HG02885 (cell line): ENCODE measurements around the gene BEGAIN.
"Not testable (repeated sequence)": the region's sequence is repeated elsewhere in the genome, so short reads cannot be mapped to it uniquely, and the experiment has no call there.

ENCODE experiments used
- ATAC-seq: cut with Tn5 transposase; IDR thresholded peaks from one replicate; pipeline ENCODE4 v1.9.1; 2021; ENCODE audit warnings: mild to moderate bottlenecking; ENCODE audit not compliant: unreplicated experiment, poor library complexity

The BEGAIN gene

DNA sequence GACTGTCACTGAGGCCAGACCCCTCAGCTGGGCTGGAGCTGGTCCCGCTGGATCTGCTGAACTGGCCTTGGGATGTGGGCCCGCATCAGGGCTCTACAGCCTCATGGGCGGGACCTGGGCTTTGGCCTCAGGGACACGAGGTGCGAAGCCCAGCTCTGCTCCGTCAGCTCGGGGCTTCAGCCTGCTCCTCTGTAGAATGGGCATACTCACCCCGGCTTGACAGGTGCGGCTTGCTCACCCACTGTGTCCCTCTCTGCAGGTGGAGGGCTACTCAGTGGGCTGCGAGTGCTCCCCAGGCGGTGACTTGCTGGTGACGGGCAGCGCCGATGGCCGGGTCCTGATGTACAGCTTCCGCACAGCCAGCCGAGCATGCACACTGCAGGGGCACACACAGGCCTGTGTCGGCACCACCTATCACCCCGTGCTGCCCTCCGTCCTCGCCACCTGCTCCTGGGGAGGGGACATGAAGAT lies 57.6 kb downstream of the BEGAIN start:
- ATAC-seq = no peak

DNA sequence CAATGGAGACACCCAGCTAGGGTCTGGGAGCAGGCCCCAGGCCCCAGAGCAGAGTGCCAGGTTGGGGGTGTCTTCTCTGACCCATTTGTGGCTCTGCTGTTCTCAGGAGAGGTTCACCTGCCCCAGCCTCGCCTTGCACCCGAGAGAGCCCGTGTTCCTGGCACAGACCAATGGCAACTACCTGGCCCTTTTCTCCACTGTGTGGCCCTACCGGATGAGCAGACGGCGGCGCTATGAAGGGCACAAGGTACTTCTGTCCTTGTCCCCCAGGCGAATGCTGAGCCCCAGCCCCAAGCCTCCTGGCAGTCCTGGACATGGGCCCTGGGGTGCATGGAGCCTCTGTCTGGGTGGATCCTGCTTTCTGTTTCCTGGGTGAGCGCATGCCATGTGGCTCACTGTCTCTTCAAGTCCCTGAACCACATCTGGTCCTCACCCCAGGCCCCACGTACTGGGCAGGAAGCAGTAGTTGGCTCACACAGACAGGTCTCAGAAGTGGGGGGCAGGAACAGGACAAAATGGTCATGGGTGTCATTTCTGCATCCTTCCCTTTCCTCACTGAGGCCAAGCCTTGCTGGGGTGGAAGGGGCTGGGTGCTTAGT lies 58.2 kb downstream of the BEGAIN start:
- ATAC-seq = no peak

DNA sequence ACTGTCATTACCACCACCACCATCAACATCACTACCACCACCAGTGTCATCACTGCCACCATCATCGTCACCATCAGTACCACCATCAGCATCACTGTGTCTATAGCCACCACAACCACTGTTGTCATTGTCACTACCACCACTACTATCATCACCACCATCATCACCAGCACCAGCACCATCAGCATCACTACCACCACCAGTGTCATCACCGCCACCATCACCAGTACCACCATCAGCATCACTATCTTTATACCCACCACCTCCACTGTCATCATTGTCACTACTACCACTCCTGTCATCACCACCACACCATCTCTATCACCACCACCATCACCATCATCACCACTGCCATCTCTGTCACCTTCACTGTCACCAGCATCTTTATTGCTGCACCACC lies 60.6 kb downstream of the BEGAIN start:
- no peak for ATAC-seq

DNA sequence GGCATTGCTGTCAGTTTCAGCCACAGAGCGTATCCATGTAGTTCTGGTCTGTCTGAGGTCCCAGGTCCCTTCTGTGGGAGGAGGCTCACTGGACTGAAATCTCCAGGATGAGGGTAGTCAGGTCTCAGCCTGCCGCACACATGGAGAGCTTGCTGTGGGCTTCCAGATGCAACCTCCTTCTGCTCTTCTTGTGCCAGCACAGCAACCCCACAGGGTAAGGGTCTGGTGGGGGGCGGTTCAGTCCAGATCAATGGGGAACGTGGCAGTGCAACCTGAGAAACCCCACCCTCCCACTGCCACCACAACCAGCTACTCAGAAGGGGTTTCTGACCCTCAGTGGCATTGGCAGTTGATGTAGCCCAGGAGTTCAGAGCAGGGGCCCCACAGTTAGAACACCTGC lies 61.2 kb downstream of the BEGAIN start:
- no peak for ATAC-seq

DNA sequence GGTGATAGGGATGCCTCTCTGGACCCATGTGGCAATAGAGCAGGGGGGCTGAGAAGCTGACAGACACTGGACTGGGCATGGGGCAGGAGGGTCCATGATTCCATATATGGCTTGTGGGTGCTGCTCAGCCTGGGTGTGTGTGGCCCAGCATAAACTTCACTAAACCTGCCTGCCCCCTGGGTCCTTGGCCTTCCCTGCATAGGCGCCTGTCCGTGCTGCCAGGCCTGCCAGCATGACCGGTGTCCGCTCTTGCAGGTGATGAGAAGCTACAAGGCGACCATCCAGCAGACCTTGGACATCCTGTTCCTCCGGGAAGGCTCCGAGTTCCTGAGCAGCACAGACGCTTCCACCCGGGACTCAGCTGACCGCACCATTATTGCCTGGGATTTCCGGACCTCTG lies 61.6 kb downstream of the BEGAIN start:
- no peak for ATAC-seq

DNA sequence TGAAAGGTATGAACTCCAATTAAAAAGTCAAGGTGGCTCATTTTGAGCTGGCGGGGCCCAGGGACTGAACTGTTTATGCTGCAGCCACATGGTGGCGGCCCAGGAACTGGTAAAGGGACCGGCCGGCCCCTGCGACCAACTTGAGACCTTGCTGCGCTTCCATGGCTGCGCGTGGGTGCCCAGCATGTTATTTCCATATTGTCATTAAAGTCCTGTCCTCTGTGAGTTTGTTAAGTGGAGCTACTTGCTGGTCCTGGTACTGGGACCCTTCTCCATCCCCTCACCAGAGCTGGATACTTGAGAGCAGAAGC lies 62.3 kb downstream of the BEGAIN start:
- no peak for ATAC-seq

DNA sequence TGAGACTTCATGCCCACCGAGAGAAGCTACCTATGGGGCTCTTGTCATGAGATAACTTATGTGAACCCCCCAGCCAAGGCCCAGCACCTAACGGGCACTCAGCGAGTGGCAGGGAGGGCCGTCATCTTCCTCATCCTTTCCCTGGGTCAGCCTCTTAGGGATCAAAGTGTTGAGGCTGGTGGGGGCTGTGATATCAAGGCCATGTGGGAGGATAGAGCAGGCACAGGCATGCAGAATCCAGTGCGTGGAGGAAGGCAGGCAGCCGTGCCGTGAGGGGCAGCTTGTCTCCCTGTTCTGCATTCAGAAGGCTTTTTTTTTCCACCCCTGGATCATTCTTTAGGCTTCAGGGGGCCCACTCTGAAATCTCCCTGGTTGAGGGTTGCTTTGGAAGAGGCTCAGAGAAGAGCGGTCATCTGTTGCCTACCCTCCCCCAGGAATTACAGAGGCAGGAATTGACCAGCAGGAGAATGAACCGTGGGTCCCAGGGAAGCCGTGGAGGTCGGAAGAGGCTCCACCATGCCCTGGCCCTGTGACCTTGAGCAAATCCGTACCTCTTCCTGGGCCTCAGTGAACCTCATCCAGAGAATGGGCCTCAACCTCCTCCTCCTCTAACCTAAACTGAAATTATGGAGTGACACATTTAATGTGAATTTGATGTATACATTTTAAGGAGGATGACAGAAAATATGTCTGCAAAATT lies 62.8 kb downstream of the BEGAIN start:
- ATAC-seq = no peak

DNA sequence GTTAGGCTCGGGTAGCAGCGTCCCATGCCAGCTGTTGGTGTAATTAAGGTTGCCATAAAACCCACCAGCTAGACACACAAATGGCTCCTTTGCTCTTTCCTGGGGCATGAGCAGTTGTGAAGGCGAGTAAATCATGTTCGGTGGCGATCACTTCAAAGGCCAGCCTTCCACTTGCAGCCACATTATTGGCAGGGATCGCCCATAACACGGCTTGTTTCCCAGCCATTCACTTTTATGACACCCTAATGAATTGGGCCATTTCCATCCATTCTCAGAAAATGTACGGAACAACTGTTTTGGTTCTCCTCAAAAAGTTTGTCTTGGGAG lies 63.4 kb downstream of the BEGAIN start:
- no peak for ATAC-seq

DNA sequence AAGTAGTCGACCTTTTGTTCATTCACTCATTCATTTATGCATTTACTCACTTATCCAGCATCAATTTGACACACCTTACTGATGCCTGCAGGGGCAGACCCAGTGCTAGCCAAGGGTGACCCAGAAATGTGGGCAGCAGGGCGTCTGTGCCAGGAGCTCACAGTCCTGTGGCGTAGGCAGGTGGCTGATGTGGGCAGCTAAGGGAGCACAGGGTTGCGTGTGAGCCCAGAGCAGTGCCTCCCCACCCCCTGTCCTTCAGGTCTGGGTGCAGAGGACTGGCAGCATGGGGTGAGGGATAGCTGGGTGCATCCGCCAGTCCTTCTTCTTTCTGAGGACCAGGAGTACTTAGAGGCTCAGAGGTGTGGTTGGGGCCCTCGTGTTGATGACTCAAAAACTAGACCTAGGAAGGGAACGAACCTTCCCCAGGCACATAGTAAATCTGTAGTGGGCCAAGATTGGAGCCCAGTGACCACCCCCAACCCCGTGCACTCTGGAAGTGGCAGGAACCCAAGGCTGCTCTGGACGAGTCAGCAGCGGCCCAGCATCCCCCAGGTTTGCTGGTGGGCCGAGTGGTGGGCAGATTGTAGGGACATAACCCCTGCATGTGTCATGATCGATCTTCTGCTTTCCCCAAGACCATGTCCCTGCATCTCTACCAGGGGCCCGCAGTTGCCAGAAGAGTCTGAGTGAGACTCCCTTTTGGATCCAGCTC lies 63.9 kb downstream of the BEGAIN start:
- ATAC-seq = no peak

DNA sequence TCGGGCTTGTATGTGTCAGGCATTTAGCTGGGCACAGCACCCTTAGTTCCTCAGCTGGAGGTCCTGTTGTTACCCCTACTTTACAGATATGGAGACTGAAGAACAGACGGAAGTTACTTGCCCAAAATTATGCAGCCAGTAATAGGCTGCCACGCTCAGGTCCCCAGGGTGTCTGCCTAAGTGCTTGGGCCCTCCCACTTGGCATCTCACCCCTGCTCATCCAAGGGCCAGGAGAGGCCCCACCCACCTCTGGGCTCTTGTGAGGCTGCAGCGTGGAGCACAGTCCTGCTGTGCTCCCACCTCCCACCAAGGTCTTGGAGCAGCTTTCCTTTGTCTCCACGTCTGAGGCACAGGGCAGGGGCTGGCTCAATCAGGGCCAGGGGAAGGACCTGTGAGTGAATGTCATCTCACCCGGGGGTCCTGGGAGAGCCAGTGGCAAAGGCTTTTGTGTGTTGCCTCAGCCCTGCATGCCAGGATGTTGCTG lies 64.6 kb downstream of the BEGAIN start:
- no peak for ATAC-seq

DNA sequence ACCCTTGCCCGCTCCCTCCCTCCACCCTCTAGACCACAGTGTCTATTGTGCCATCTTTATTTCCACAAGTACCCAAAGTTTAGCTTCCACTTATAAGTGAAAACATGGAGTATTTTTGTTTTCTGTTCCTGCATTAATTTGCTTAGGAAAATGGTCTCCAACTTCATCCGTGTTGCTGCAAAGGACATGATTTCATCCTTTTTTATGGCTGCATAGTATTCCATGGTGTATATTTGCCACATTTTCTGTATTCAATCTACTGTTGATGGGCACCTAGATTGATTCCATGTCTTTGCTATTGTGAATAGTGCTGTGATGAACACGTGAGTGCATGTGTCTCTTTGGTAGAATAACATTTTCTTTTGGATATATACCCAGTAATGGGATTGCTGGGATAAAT lies 81.2 kb downstream of the BEGAIN start:
- not testable (repeated sequence) for ATAC-seq

DNA sequence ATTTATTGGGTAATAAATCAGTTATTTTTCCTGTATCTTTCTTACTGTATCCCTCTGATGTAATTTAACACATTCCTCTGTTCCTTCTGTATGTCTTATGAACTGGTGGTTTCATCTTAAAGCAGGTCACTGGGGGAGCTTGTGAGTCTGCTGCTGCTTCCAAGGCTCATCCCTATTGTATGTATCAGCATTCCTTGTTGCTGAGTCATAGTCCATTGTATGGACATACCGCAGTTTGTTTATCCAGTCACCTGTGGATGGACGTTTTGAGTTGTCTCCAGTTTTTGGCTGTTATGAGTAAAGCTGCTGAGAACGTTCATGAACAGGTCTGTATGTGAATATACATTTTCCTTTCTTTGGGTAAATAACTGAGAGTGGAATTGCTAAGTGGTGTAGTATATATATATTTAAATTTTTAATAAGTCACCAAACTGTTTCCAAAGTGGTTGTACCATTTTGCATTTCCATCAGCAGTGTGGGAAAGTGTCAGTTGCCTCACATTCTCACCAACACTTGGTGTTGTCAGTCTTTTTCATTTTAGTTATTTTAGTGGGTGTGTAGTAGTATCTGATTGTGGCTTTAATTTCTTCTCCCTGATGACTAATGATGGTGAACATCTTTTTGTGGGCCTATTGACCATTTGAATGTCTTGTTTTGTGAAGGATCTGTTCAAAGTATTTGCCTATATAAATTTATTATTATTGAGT lies 82.7 kb downstream of the BEGAIN start:
- no peak for ATAC-seq

DNA sequence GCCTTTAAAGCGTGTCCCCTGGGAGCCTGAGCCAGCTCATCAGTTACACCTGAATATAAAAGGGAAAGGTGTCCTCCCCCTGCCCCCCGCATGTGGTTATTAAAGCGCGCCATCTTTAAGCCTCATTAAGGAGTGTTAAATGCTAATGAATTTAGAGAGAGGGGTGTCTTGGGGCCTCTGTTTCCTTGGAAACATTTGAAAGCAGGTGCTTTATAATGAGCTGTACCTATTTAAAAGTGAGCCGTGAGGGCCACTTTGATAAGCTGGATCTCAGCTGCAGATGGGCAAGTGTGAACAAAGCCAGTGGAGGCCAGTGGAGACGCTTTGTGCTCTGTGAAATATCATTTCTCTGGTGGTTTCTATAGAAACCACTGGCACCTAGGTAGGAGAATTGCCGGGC lies 84.0 kb downstream of the BEGAIN start:
- no peak for ATAC-seq

DNA sequence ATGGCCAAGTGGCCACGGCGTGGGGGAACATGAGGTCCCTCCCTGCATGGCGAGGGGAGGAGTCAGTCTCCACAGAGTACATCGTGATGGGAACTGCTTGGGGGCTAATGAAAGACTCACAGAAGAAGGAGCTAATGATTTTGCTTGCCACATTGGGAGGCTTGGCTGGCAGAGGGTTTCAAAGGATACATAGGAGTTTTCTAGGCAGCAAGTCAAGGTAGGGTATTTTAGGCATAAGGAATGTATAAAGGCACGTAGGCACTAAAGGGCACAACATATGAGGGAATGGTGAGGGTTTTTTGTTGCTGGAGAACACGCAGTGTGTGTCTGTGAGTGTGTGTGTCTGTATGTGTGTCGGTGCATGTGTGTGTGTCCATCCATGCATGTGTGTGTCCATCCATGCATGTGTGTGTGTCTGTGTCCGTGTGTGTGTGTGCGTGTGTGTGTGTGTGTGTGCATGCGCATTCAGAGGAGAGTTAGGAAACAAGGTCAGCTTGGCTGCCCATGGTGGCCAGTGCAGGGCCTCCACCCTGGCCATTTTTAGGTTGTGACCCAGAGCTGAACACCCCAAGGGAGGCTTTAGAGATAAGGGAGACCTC lies 84.5 kb downstream of the BEGAIN start:
- no peak for ATAC-seq

DNA sequence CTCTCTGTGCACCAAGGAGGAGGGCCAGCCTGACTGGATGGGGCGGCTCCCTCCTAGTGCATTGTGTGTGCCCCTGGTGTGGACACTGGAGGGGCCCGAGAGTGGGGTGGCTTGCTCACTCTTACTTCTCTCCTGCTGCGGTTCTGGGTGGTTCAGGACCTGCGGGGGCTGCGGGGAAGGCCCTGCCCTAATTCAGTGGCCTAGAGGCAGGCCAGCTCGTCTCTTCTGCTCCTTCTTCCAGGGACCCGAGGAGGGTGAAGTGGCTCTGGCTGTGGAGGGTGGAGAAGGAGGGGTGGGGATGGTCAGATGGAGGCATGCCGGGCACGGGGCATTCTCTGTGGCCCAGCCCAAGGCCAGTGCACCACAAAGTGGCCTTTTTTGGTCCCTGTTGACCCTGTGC lies 87.1 kb downstream of the BEGAIN start:
- no peak for ATAC-seq

DNA sequence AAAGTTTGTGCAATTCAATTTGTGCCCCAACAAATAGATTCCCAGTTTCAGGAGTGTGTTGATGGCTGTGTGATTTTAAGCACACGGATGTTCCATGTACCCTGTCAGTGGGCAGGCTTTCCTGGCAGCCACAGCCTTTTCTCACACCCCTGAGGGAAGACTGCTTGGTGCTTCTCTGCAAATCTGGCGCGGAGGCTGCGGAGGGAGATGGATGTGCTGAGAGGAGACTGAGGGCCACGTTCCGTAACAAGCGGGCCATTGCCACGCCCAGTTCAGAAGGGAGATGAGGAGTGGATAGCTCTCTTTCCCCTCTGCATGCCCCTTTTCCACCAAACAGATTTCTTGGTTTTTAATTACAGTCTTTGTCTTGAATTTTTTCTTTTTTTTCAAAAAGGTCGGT lies 89.1 kb downstream of the BEGAIN start:
- ATAC-seq = no peak

DNA sequence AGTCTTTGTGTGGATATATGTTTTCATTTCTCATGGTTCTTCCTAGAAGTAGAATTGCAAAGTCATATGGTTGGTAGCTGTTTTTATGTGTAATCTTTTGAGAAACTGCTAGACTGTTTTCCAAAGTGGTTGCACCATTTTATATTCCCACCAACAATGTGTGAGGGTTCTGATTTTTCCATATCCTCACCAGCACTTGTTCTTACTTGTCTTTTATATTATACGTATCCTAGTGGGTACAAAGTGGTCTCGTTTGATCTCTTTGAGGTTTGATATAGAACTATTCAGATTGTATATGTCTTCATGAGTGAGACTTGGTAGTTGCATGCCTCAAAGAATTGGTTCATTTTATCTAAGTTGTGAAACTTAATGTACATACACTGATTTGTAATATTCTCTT lies 91.3 kb downstream of the BEGAIN start:
- ATAC-seq = no peak

DNA sequence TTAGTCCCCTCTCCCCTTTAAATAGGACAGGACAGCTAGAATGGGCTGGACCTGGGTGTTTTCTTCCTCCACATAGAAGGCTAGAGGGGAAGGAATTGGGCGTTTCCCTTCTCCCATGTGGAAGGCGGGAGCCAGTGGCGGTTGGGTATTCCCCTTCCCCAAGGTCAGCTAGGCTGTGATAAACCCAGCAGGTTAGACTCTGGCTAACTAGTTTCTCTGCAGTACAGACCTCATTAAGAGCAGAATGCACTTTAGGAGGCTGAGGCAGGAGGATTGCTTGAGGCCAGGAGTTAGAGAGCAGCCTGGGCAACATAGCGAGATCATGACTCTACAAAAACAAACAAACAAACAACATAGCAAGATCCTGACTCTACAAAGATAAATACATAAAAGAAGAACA lies 92.6 kb downstream of the BEGAIN start:
- ATAC-seq = no peak

DNA sequence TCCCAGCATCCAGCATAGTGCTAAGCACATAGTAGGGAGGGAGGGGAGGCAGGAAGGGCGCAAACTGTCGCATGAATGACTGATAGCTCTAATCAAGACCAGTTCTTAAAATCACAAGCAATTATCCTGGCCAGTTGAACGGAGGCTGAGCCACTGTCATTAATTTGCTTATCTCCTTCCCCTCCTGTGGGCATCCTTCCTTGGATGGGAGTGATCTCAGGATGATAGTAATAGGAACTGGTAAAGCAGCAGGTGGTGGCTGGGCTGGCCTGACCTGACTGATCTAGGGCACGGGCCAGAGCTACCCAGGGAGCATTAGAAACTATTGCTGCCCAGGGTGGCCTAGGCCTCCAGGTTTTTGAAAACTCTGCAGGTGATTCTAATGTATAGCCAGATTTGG lies 97.0 kb downstream of the BEGAIN start:
- no peak for ATAC-seq

DNA sequence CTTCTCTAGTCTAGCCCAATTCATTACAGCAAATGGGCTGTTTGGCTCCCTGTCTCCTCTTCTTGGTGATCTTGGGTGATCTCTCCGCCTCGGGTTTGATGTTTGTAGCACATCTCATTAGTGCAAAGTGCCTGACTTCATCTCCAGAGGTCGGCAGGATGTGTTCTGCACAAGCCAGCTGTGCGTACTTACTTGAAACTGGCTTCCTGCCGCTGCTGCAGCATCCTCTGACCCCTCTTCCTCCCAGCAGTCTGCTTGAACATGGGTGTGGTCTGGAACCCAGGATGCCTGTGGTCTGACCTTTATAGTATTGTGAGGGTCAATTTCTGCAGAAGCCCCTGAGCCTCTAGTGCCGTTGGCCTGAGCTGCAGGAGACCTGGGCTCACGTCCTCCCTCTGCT lies 99.2 kb downstream of the BEGAIN start:
- ATAC-seq = no peak

DNA sequence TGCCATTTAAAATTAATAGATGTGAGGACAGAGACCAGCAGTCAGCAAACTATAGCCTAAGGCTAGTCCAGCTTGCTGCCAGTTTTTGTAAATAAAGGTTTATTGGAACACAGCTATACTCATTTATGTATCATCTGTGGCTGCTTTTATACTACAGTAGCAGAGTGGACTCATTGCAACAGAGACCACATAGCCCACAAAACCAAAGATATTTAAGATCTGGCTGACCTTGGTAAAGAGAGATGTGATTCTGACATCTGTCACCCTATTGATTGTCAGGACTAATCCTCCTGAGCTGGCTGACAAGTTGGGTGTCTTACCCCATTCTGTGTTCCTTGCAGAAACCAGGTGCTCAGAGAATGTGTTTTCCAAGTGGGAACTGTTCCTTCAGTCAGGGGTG lies 99.9 kb downstream of the BEGAIN start:
- ATAC-seq = no peak
